Articular chondrocyte of knee joint (primary cell): ENCODE data around the gene KRTAP9-9. TPM values are rescaled to one million over a fixed set of nuclear protein-coding genes. Genes with fewer than 3 reads are reported as not detected.

Experiments used
- small RNA-seq: library from RNA; depleted of rRNA; stranded (forward); fragments of <200 nt; gene quantifications from one replicate; pipeline ENCODE3, GENCODE V24; 2012
- total RNA-seq: library from RNA; depleted of rRNA; stranded (reverse); fragments of >200 nt; gene quantifications from 2 replicates; pipeline ENCODE4 v1.2.3, GENCODE V29; 2012

The KRTAP9-9 gene
- not detected in 2 replicates for total RNA-seq

GRCh38 chr17:41255381-41256290 is at the start of gene KRTAP9-9:
TSS of gene KRTAP9-9 (plus strand) at chr17:41255384.

GRCh38 chr17:41226598-41227095 is 28.5 kb upstream of the KRTAP9-9 start, which contains the start of gene KRTAP9-2:
TSS of gene KRTAP9-2 (plus strand) at chr17:41226648. CDS start at chr17:41226655, 7 bp downstream.

DNA sequence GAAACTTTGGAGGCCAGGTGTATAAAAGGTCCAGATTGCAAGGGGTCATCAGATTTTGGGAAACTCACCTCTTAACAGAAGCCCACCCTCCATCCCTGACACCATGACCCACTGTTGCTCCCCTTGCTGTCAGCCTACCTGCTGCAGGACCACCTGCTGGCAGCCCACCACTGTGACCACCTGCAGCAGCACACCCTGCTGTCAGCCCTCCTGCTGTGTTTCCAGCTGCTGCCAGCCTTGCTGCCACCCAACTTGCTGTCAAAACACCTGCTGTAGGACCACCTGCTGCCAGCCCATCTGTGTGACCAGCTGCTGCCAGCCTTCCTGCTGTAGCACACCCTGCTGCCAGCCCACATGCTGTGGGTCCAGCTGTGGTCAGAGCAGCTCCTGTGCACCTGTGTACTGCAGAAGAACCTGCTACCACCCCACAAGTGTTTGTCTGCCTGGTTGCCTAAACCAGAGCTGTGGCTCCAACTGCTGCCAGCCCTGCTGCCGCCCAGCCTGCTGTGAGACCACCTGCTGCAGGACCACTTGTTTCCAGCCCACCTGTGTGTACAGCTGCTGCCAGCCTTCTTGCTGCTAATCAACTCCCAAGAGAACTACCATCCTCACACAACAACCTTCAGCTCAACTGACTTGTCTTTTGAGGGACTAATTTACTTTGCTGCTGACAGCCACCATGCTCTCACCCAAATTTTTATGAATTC is 22.6 kb upstream of the KRTAP9-9 start, which contains the start of gene KRTAP9-3:
Gene KRTAP9-3 (plus strand): TSS at position 51 of the 707 bp plus-strand sequence. CDS start 53 bp downstream, at position 104.

GRCh38 chr17:41237949-41238437 is 17.2 kb upstream of the KRTAP9-9 start, which contains the start of gene KRTAP9-8:
TSS of gene KRTAP9-8 (plus strand) at chr17:41237999. CDS start at chr17:41238052, 53 bp downstream.

DNA sequence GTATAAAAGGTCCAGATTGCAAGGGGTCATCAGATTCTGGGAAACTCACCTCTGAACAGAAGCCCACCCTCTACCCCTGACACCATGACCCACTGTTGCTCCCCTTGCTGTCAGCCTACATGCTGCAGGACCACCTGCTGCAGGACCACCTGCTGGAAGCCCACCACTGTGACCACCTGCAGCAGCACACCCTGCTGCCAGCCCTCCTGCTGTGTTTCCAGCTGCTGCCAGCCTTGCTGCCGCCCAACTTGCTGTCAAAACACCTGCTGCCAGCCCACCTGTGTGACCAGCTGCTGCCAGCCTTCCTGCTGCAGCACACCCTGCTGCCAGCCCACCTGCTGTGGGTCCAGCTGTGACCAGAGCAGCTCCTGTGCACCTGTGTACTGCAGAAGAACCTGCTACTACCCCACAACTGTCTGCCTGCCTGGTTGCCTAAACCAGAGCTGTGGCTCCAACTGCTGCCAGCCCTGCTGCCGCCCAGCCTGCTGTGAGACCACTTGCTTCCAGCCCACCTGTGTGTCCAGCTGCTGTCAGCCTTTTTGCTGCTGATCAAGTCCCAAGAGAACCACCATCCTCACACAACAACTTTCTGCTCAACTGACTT is 5.4 kb upstream of the KRTAP9-9 start, which contains the start of gene KRTAP9-4:
Gene KRTAP9-4 (plus strand): TSS at position 51 of the 604 bp plus-strand sequence. CDS start 34 bp downstream, at position 85.

GRCh38 chr17:41265078-41265477 is 9.9 kb downstream of the KRTAP9-9 start, which contains the start of gene KRTAP9-6:
TSS of gene KRTAP9-6 (plus strand) at chr17:41265378. CDS start at chr17:41265378, 0 bp downstream.

DNA sequence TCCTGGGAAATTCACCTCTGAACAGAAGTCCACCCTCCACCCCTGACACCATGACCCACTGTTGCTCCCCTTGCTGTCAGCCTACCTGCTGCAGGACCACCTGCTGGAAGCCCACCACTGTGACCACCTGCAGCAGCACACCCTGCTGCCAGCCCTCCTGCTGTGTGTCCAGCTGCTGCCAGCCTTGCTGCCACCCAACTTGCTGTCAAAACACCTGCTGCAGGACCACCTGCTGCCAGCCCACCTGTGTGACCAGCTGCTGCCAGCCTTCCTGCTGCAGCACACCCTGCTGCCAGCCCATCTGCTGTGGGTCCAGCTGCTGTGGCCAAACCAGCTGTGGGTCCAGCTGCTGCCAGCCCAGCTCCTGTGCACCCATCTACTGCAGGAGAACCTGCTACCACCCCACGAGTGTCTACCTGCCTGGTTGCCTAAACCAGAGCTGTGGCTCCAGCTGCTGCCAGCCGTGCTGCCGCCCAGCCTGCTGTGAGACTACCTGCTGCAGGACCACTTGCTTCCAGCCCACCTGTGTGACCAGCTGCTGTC is 20.5 kb downstream of the KRTAP9-9 start, which contains the start of gene KRTAP9-7:
Gene KRTAP9-7 (plus strand): TSS at position 51 of the 543 bp plus-strand sequence. CDS start 0 bp downstream, at position 51.

DNA sequence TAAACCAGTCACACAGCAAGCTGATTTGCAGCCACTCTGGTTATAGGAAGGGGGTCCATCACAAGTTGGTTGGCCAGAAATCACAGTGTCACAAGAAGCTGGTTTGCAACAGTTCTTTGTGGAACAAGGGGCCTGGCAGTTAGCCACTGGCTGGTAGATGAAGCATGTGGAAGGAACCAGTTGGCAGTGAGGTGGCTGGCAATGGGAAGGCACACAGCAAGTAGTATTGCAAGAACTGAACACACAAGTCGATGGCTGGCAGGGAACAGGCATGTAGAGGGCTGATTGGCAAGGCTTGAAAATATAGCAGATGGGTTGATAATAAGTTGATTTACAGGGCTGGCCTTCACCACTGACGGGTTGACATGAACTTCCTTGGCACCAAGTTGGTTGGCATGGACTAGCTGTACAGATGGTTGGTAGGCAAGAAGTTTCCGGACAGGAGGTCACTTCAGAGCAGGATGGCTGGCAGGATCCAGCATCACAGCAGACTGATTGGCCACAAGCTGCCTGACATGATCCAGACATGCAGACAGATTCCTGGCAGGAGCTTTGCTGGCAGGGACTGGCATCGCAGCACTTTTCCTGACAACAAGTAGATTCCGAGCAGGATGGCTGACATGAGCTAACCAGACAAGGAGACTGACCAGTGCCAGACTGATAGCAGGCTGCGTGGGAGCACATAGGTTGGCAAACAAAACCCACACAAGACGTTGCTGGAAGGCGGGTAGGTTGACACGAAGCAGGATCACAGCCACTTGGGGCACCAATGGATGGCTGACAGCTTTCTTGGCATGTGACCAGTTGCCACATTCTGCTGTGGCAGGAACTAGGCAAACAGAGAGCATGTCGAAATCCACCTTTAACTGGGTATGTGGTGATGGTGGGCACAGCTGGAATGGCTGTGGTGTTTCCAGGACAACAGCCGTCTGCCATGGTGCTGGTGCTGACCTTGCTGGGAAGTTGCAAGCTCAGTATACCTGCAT is 47.0 kb downstream of the KRTAP9-9 start, which contains the start of gene KRTAP29-1:
Gene KRTAP29-1 (minus strand): TSS at position 936 of the 986 bp plus-strand sequence. CDS start 0 bp downstream, at position 936.

Small RNA genes lying within 50 kb of the gene (small RNA-seq; reads per million reads assigned to genes)
- gene KRTAP9-10P = not detected

Other genes starting within 250 kb of the KRTAP9-9 start
- gene KRTAP3-1, start 246.3 kb upstream of the KRTAP9-9 start, total RNA-seq = not detected in 2 replicates
- 1.3 and 11.6 TPM in 2 replicates for gene KRTAP1-5, start 228.2 kb upstream of the KRTAP9-9 start, total RNA-seq
- gene KRTAP1-4, start 225.2 kb upstream of the KRTAP9-9 start, total RNA-seq = not detected in 2 replicates
- not detected in 2 replicates for gene KRTAP1-3, start 220.5 kb upstream of the KRTAP9-9 start, total RNA-seq
- not detected in 2 replicates for gene KRTAP1-1, start 213.9 kb upstream of the KRTAP9-9 start, total RNA-seq
- gene KRTAP2-1, start 208.1 kb upstream of the KRTAP9-9 start, total RNA-seq = not detected in 2 replicates
- gene KRTAP2-2, start 200.2 kb upstream of the KRTAP9-9 start, total RNA-seq = not detected in 2 replicates
- 0.26 and 1.1 TPM in 2 replicates for gene KRTAP2-3, start 195.3 kb upstream of the KRTAP9-9 start, total RNA-seq
- gene KRTAP2-4, start 189.5 kb upstream of the KRTAP9-9 start, total RNA-seq = not detected in 2 replicates
- not detected in 2 replicates for gene KRTAP4-7, start 171.2 kb upstream of the KRTAP9-9 start, total RNA-seq
- gene KRTAP4-8, start 157.2 kb upstream of the KRTAP9-9 start, total RNA-seq = not detected in 2 replicates
- not detected in 2 replicates for gene KRTAP4-16, start 153.2 kb upstream of the KRTAP9-9 start, total RNA-seq
- gene KRTAP4-9, start 150.0 kb upstream of the KRTAP9-9 start, total RNA-seq = not detected in 2 replicates
- gene KRTAP4-11, start 137.0 kb upstream of the KRTAP9-9 start, total RNA-seq = not detected in 2 replicates
- not detected in 2 replicates for gene KRTAP4-12, start 131.2 kb upstream of the KRTAP9-9 start, total RNA-seq
- not detected in 2 replicates for gene KRTAP4-6, start 114.8 kb upstream of the KRTAP9-9 start, total RNA-seq
- gene KRTAP4-5, start 105.6 kb upstream of the KRTAP9-9 start, total RNA-seq = not detected in 2 replicates
- gene KRTAP4-4, start 94.6 kb upstream of the KRTAP9-9 start, total RNA-seq = not detected in 2 replicates
- not detected in 2 replicates for gene KRTAP4-3, start 87.2 kb upstream of the KRTAP9-9 start, total RNA-seq
- not detected in 2 replicates for gene KRTAP4-2, start 77.2 kb upstream of the KRTAP9-9 start, total RNA-seq
- gene KRTAP4-1, start 70.5 kb upstream of the KRTAP9-9 start, total RNA-seq = not detected in 2 replicates
- gene KRTAP9-1, start 65.5 kb upstream of the KRTAP9-9 start, total RNA-seq = not detected in 2 replicates
- gene KRTAP9-2, start 28.7 kb upstream of the KRTAP9-9 start, total RNA-seq = not detected in 2 replicates
- gene KRTAP9-3, start 22.9 kb upstream of the KRTAP9-9 start, total RNA-seq = not detected in 2 replicates
- not detected in 2 replicates for gene KRTAP9-8, start 17.4 kb upstream of the KRTAP9-9 start, total RNA-seq
- not detected in 2 replicates for gene KRTAP9-4, start 5.7 kb upstream of the KRTAP9-9 start, total RNA-seq
- not detected in 2 replicates for gene KRTAP9-6, start 10.0 kb downstream of the KRTAP9-9 start, total RNA-seq
- gene KRTAP9-7, start 20.3 kb downstream of the KRTAP9-9 start, total RNA-seq = not detected in 2 replicates
- gene KRTAP29-1, start 47.5 kb downstream of the KRTAP9-9 start, total RNA-seq = not detected in 2 replicates
- not detected in 2 replicates for gene KRTAP16-1, start 53.9 kb downstream of the KRTAP9-9 start, total RNA-seq
- gene KRTAP17-1, start 60.3 kb downstream of the KRTAP9-9 start, total RNA-seq = not detected in 2 replicates
- not detected in 2 replicates for gene KRT33A, start 95.4 kb downstream of the KRTAP9-9 start, total RNA-seq
- not detected in 2 replicates for gene KRT33B, start 114.4 kb downstream of the KRTAP9-9 start, total RNA-seq
- 0.13 TPM in 1 of 2 replicates, not detected in the other for gene KRT34, start 126.9 kb downstream of the KRTAP9-9 start, total RNA-seq
- gene KRT31, start 142.2 kb downstream of the KRTAP9-9 start, total RNA-seq = not detected in 2 replicates
- gene KRT37, start 169.2 kb downstream of the KRTAP9-9 start, total RNA-seq = not detected in 2 replicates
- not detected in 2 replicates for gene KRT38, start 185.6 kb downstream of the KRTAP9-9 start, total RNA-seq
- not detected in 2 replicates for gene KRT32, start 212.0 kb downstream of the KRTAP9-9 start, total RNA-seq
- not detected in 2 replicates for gene KRT35, start 225.8 kb downstream of the KRTAP9-9 start, total RNA-seq
- not detected in 2 replicates for gene KRT36, start 234.5 kb downstream of the KRTAP9-9 start, total RNA-seq